Nephron progenitor cell (in vitro differentiated cells): ENCODE data around the gene LIPC.

ENCODE experiments used
- DNase-seq: peaks from one replicate; pipeline ENCODE4 v3.0.0; 2021
- H3K27ac Mint-ChIP-seq: 2 replicates; pipeline ENCODE4 v1.8.0; 2021; ENCODE audit warnings: mild to moderate bottlenecking, moderate library complexity, mixed read lengths
- H3K27me3 Mint-ChIP-seq: 2 replicates; pipeline ENCODE4 v1.8.0; 2021; ENCODE audit warnings: mild to moderate bottlenecking, low read depth, mixed read lengths; ENCODE audit not compliant: poor library complexity
- H3K36me3 Mint-ChIP-seq: 2 replicates; pipeline ENCODE4 v1.8.0; 2021; ENCODE audit warnings: low read depth, mixed read lengths
- H3K4me1 Mint-ChIP-seq: 2 replicates; pipeline ENCODE4 v1.8.0; 2021; ENCODE audit warnings: mixed read lengths
- H3K4me3 Mint-ChIP-seq: 2 replicates; pipeline ENCODE4 v1.8.0; 2021; ENCODE audit warnings: mild to moderate bottlenecking, moderate library complexity, mixed read lengths
- H3K9me3 Mint-ChIP-seq: 2 replicates; pipeline ENCODE4 v1.8.0; 2021; ENCODE audit warnings: mild to moderate bottlenecking, moderate library complexity, mixed read lengths
- TF ChIP-seq, protein P1 (sequence below): fragments of 200-600 bp; sonication (generic); IDR thresholded peaks from 2 replicates; pipeline ENCODE4 v1.5.0; 2021; ENCODE audit warnings: antibody characterized with exemption

Gene LIPC

DNA sequence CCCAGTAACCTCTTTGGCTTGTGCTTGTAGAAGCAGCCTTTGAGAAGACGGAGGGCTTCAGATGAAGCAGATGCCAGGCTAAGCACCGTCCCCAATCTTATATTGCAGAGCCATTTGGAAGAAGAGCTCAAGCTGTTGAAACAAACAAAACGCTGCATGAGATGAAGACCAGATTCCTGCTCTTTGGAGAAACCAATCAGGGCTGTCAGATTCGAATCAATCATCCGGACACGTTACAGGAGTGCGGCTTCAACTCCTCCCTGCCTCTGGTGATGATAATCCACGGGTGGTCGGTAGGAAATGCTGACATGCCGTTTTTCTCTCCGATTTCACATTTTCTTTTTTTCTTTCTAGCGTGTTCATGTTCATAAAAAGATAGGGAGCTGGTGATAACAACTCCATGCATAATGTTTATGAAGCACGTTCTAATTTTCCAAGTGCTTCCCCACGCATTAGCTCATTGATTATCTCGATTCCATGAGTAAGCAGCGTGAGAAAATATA, 106.5 kb downstream of the LIPC start:
- no peaks in the 10 kb centered on the region for H3K9me3 Mint-ChIP-seq
- H3K36me3 Mint-ChIP-seq, result no peaks in the 10 kb centered on the region
- no peak overlapping the region for H3K4me3 Mint-ChIP-seq
- TF ChIP-seq, protein P1, sequence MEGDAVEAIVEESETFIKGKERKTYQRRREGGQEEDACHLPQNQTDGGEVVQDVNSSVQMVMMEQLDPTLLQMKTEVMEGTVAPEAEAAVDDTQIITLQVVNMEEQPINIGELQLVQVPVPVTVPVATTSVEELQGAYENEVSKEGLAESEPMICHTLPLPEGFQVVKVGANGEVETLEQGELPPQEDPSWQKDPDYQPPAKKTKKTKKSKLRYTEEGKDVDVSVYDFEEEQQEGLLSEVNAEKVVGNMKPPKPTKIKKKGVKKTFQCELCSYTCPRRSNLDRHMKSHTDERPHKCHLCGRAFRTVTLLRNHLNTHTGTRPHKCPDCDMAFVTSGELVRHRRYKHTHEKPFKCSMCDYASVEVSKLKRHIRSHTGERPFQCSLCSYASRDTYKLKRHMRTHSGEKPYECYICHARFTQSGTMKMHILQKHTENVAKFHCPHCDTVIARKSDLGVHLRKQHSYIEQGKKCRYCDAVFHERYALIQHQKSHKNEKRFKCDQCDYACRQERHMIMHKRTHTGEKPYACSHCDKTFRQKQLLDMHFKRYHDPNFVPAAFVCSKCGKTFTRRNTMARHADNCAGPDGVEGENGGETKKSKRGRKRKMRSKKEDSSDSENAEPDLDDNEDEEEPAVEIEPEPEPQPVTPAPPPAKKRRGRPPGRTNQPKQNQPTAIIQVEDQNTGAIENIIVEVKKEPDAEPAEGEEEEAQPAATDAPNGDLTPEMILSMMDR, result no peak
- H3K27ac Mint-ChIP-seq, result no peak overlapping the region
- peaks cover 50% of the 10 kb centered on the region for H3K4me1 Mint-ChIP-seq
- peaks cover 6% of the 10 kb centered on the region for H3K27me3 Mint-ChIP-seq
- no peak for DNase-seq

DNA sequence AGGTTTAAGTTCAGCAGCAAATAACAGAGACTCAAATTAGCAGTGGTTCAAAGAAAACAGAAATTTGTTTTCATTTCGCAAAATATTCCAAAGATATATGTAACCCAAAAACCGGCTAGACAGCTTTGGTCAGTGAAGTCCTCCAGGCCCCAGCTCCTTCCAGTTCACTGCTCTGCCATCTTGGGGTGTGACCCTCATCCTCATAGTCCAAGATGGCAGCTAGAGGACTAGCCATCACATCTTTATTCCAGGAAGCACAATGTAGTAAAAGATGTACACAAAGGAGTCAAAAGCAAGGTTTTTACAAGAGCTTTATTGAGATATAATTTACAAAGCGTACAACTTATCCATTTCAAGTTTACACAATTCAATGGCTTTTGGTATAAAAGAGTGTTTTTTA, 107.1 kb downstream of the LIPC start:
- TF ChIP-seq, protein P1, result no peak
- Mint-ChIP-seq H3K4me3 (no peak overlapping the region), H3K36me3 (no peaks in the 10 kb centered on the region), H3K27me3 (peaks cover 6% of the 10 kb centered on the region), H3K9me3 (no peaks in the 10 kb centered on the region), H3K27ac (no peak overlapping the region), H3K4me1 (peaks cover 50% of the 10 kb centered on the region)
- no peak for DNase-seq

DNA sequence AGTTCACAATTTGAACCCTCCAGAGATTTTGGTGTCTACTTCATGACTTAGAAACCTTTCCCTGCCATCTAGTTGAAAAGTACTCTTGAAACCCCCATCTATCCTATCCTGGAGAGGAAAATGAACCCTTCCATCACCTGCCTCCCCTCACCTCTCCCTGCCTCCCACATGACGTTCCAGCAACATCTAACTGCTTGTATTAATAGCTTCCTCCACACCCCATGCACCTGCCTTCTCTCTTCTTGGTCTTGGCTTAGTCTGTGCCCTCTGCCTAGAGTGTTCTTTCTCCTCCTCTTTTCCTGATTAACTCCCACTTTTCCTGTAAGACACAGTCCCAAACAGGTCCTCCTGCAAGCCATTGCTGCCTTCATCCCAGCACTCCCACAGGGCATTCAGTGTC, 107.8 kb downstream of the LIPC start:
- peak overlapping the region; percentile 4 for H3K27ac Mint-ChIP-seq
- H3K9me3 Mint-ChIP-seq, result no peaks in the 10 kb centered on the region
- TF ChIP-seq, protein P1, result no peak
- H3K4me1 Mint-ChIP-seq, result peaks cover 50% of the 10 kb centered on the region
- no peak for DNase-seq
- H3K27me3 Mint-ChIP-seq, result peaks cover 6% of the 10 kb centered on the region
- H3K4me3 Mint-ChIP-seq, result no peak overlapping the region
- H3K36me3 Mint-ChIP-seq, result no peaks in the 10 kb centered on the region

DNA sequence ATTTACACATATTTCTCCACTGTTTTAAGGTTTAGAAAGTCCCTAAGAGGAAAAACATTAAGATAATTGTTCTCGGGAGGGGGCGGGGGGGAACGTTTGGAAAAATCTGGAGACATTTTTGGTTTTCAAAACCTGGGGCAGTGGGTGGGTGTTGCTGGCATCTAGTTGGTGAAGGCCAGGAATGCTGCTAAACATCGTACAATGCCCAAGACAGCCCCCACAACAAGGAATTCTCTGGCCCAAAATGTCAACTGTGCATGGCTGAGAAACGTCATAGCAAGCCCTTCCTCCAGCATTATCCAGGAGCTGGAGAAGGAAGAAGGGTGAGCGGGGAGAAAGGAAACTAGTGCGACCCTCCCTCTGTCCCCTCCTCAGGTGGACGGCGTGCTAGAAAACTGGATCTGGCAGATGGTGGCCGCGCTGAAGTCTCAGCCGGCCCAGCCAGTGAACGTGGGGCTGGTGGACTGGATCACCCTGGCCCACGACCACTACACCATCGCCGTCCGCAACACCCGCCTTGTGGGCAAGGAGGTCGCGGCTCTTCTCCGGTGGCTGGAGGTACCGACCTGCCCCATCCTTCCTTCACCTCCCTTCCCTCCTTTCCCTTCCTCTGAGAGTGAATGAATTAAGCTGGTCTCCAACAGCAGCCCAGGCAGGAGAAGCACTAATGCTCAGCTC, 109.8 kb downstream of the LIPC start:
- DNase-seq, result no peak
- no peak overlapping the region for H3K4me3 Mint-ChIP-seq
- H3K27me3 Mint-ChIP-seq, result peaks cover 6% of the 10 kb centered on the region
- H3K4me1 Mint-ChIP-seq, result peaks cover 42% of the 10 kb centered on the region
- no peak overlapping the region for H3K27ac Mint-ChIP-seq
- no peaks in the 10 kb centered on the region for H3K36me3 Mint-ChIP-seq
- TF ChIP-seq, protein P1, result no peak
- H3K9me3 Mint-ChIP-seq, result no peaks in the 10 kb centered on the region

DNA sequence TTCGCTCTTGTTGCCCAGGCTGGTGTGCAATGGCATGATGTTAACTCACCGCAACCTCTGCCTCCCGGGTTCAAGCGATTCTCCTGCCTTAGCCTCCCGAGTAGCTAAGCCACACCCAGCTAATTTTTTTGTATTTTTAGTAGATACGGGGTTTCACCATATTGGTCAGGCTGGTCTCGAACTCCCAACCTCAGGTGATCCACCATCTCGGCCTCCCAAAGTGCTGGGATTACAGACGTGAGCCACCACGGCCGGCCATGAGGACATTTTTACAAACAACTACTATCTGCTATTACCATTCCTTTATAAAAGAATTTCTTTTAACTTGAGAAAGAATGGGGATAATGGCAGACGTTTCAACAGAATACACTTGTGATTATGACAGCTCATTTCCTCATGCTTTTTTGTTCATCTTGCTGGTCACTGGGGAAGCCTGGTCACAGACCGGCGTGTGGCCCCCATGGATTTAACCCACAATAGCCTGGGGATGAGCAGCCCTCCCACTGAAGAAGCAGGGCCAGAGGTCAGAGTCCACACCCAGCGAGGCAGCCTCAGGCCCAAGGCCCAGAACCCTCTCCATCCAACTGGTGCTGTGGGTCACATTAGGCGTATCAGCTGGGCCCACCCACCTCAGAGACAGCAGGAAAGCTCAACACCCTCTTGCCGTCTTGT, 112.0 kb downstream of the LIPC start:
- H3K36me3 Mint-ChIP-seq, result no peaks in the 10 kb centered on the region
- TF ChIP-seq, protein P1, result no peak

More for the DNA sequence above, 112.0 kb downstream of the LIPC start:
- Mint-ChIP-seq H3K9me3 (no peaks in the 10 kb centered on the region), H3K4me1 (peaks cover 33% of the 10 kb centered on the region), H3K27me3 (peaks cover 4% of the 10 kb centered on the region), H3K4me3 (no peak overlapping the region), H3K27ac (no peak overlapping the region)
- DNase-seq, result no peak
